Activated CD4-positive, alpha-beta T cell treated with anti-CD3 and anti-CD28 coated beads for 36 hours (primary cell): ENCODE measurements around the gene ZDHHC3. TPM values are rescaled to one million over a fixed set of nuclear protein-coding genes. Genes with fewer than 3 reads are reported as not detected.

ENCODE experiments used
- ATAC-seq: fragments of 200-7000 bp; cut with Tn5 transposase; one replicate; pipeline ENCODE4 v1.10.0; 2021; ENCODE audit warnings: mild to moderate bottlenecking, moderate library complexity
- CTCF ChIA-PET: fragments of 350-600 bp; sonication (Branson Sonifier 250); formaldehyde crosslinking; loops from one replicate; lab custom pipeline; 2021; ENCODE audit warnings: antibody characterized with exemption; lab: Charles Lee
- POLR2A ChIA-PET: fragments of 350-600 bp; sonication (Branson Sonifier 250); formaldehyde crosslinking; loops from one replicate; lab custom pipeline; 2021; ENCODE audit warnings: antibody characterized with exemption, inconsistent platforms; lab: Charles Lee
- DNase-seq: peaks from one replicate; pipeline ENCODE4 v3.0.0-alpha.2; 2020
- H3K27ac Mint-ChIP-seq: one replicate; pipeline ENCODE4 v1.8.0; 2021; ENCODE audit warnings: mixed read lengths
- H3K27me3 Mint-ChIP-seq: one replicate; pipeline ENCODE4 v1.8.0; 2021; ENCODE audit warnings: mixed read lengths
- H3K36me3 Mint-ChIP-seq: one replicate; pipeline ENCODE4 v1.8.0; 2021; ENCODE audit warnings: low read depth, mixed read lengths
- H3K4me1 Mint-ChIP-seq: one replicate; pipeline ENCODE4 v1.8.0; 2021; ENCODE audit warnings: mixed read lengths
- H3K4me3 Mint-ChIP-seq: one replicate; pipeline ENCODE4 v1.8.0; 2021; ENCODE audit warnings: mild to moderate bottlenecking, moderate library complexity, mixed read lengths
- H3K9me3 Mint-ChIP-seq: one replicate; pipeline ENCODE4 v1.8.0; 2021; ENCODE audit warnings: low read depth, mixed read lengths
- intact Hi-C, 2 experiments: fragments of 100-400 bp; cut with DNase I in 1 of 2; cut with micrococcal nuclease in 1 of 2; formaldehyde crosslinking; loops; one replicate each; pipeline versions ENCODE4 v1.14.2 to v1.15.1; 2022 to 2024; cut with DNase I, micrococcal nuclease
- total RNA-seq, 2 experiments: library from RNA; stranded (reverse); gene quantifications; one replicate each; pipeline ENCODE4 v1.2.3, GENCODE V29; 2021

ZDHHC3 gene
- total RNA-seq, 2 experiments from 2014 or later: 31.9 to 32.9 TPM

- ChIA-PET POLR2A (no interaction called here), CTCF (no interaction called here)
- no peaks in the 10 kb centered on the region for H3K4me1 Mint-ChIP-seq
- ATAC-seq (no peak), DNase-seq (no peak)
- no peak overlapping the region for H3K4me3 Mint-ChIP-seq
- intact Hi-C loops: no loop called here
- H3K9me3 Mint-ChIP-seq: no peaks in the 10 kb centered on the region
- peaks cover 13% of the 10 kb centered on the region for H3K27me3 Mint-ChIP-seq
- H3K36me3 Mint-ChIP-seq: no peaks in the 10 kb centered on the region
- no peak overlapping the region for H3K27ac Mint-ChIP-seq
These were observed 85.7 kb downstream of the ZDHHC3 start for GRCh38 chr3:44890258-44890657.

GRCh38 chr3:44887101-44887500, 88.9 kb downstream of the ZDHHC3 start:
- CTCF ChIA-PET: no interaction called here
- Mint-ChIP-seq H3K36me3 (no peaks in the 10 kb centered on the region), H3K9me3 (no peaks in the 10 kb centered on the region), H3K4me1 (no peaks in the 10 kb centered on the region), H3K4me3 (no peak overlapping the region), H3K27ac (no peak overlapping the region), H3K27me3 (peaks cover 14% of the 10 kb centered on the region)
- no peak for DNase-seq
- ATAC-seq: no peak
- intact Hi-C loops: no loop called here
- POLR2A ChIA-PET: no interaction called here

- Mint-ChIP-seq H3K27ac (no peak overlapping the region), H3K4me3 (no peak overlapping the region), H3K4me1 (no peaks in the 10 kb centered on the region), H3K9me3 (no peaks in the 10 kb centered on the region), H3K27me3 (peaks cover 14% of the 10 kb centered on the region), H3K36me3 (no peaks in the 10 kb centered on the region)
- POLR2A ChIA-PET: no interaction called here
- intact Hi-C loops: no loop called here
- DNase-seq (no peak), ATAC-seq (no peak)
- CTCF ChIA-PET: no interaction called here
These were observed 89.4 kb downstream of the ZDHHC3 start for GRCh38 chr3:44886561-44886960.

- DNase-seq (no peak), ATAC-seq (no peak)
- Mint-ChIP-seq H3K9me3 (no peaks in the 10 kb centered on the region), H3K27ac (no peak overlapping the region), H3K4me3 (no peak overlapping the region), H3K4me1 (no peaks in the 10 kb centered on the region), H3K27me3 (peaks cover 14% of the 10 kb centered on the region), H3K36me3 (no peaks in the 10 kb centered on the region)
- intact Hi-C loops: no loop called here
- CTCF ChIA-PET: interaction anchor here (0.9 kb wide), 1 partner anchor 29 kb away, joined by 3 read pairs; no protein-coding TSS in a partner anchor
- POLR2A ChIA-PET: no interaction called here
These were observed 90.4 kb downstream of the ZDHHC3 start for GRCh38 chr3:44885618-44886017.

GRCh38 chr3:44883999-44884431, 92.0 kb downstream of the ZDHHC3 start:
- CTCF ChIA-PET: no interaction called here
- intact Hi-C loops: no loop called here
- Mint-ChIP-seq H3K36me3 (no peaks in the 10 kb centered on the region), H3K9me3 (no peaks in the 10 kb centered on the region), H3K4me1 (no peaks in the 10 kb centered on the region), H3K27me3 (peaks cover 14% of the 10 kb centered on the region), H3K4me3 (no peak overlapping the region), H3K27ac (no peak overlapping the region)
- POLR2A ChIA-PET: no interaction called here
- DNase-seq (no peak), ATAC-seq (no peak)

GRCh38 chr3:44883213-44883955, 92.6 kb downstream of the ZDHHC3 start:
- ATAC-seq: no peak
- Mint-ChIP-seq H3K27me3 (peaks cover 14% of the 10 kb centered on the region), H3K4me1 (no peaks in the 10 kb centered on the region), H3K27ac (no peak overlapping the region), H3K9me3 (no peaks in the 10 kb centered on the region), H3K4me3 (no peak overlapping the region), H3K36me3 (no peaks in the 10 kb centered on the region)
- no peak for DNase-seq
- intact Hi-C loops: no loop called here
- POLR2A ChIA-PET: interaction anchor here (0.6 kb wide), 1 partner anchor 1935 kb away, joined by 3 read pairs; no protein-coding TSS in a partner anchor
- CTCF ChIA-PET: interaction anchor here (0.6 to 0.7 kb wide), 3 partner anchors 26 to 543 kb away, joined by 3 to 4 read pairs (median 3); no protein-coding TSS in a partner anchor

GRCh38 chr3:44880284-44880683, 95.7 kb downstream of the ZDHHC3 start:
- Mint-ChIP-seq H3K4me1 (no peaks in the 10 kb centered on the region), H3K4me3 (no peak overlapping the region), H3K27ac (no peak overlapping the region), H3K9me3 (no peaks in the 10 kb centered on the region), H3K27me3 (peaks cover 4% of the 10 kb centered on the region), H3K36me3 (no peaks in the 10 kb centered on the region)
- ChIA-PET CTCF (no interaction called here), POLR2A (no interaction called here)
- intact Hi-C loops: no loop called here
- ATAC-seq (no peak), DNase-seq (no peak)

GRCh38 chr3:44877333-44877732, 98.6 kb downstream of the ZDHHC3 start:
- ATAC-seq (no peak), DNase-seq (no peak)
- Mint-ChIP-seq H3K36me3 (no peaks in the 10 kb centered on the region), H3K9me3 (no peaks in the 10 kb centered on the region), H3K4me1 (no peaks in the 10 kb centered on the region), H3K27me3 (peaks cover 2% of the 10 kb centered on the region), H3K27ac (no peak overlapping the region), H3K4me3 (no peak overlapping the region)
- ChIA-PET POLR2A (no interaction called here), CTCF (interaction anchor here (1.1 kb wide), 1 partner anchor 30 kb away, joined by 3 read pairs; no protein-coding TSS in a partner anchor)
- intact Hi-C loops: no loop called here

- ChIA-PET CTCF (interaction anchor here (0.7 kb wide), 1 partner anchor 397 kb away, joined by 3 read pairs; no protein-coding TSS in a partner anchor), POLR2A (no interaction called here)
- no peak for DNase-seq
- intact Hi-C loops: no loop called here
- H3K27me3 Mint-ChIP-seq: peaks cover 2% of the 10 kb centered on the region
- no peak overlapping the region for H3K27ac Mint-ChIP-seq
- no peaks in the 10 kb centered on the region for H3K36me3 Mint-ChIP-seq
- H3K4me1 Mint-ChIP-seq: no peaks in the 10 kb centered on the region
- no peak overlapping the region for H3K4me3 Mint-ChIP-seq
- H3K9me3 Mint-ChIP-seq: no peaks in the 10 kb centered on the region
- no peak for ATAC-seq
These were observed 100.4 kb downstream of the ZDHHC3 start for GRCh38 chr3:44875596-44875995.

Other genes starting within 250 kb of the ZDHHC3 start
- 1 to 10 TPM; 1.7 to 2.0 TPM for gene ZNF501, start 246.5 kb downstream of the ZDHHC3 start, total RNA-seq
- gene KIAA1143, start 214.6 kb downstream of the ZDHHC3 start, total RNA-seq: 10 to 100 TPM; 40.2 to 74.1 TPM
- 10 to 100 TPM; 40.1 to 51.7 TPM for gene KIF15, start 214.4 kb downstream of the ZDHHC3 start, total RNA-seq
- 10 to 100 TPM in 1 of 2 experiments, 1 to 10 TPM in 1; 7.6 to 10.9 TPM for gene TMEM42, start 114.3 kb downstream of the ZDHHC3 start, total RNA-seq
- gene TGM4, start 101.6 kb downstream of the ZDHHC3 start, total RNA-seq: not detected
- gene EXOSC7, start 70 bp upstream of the ZDHHC3 start, total RNA-seq: 10 to 100 TPM; 42.7 to 70.7 TPM
- not detected for gene CLEC3B, start 50.1 kb upstream of the ZDHHC3 start, total RNA-seq
- gene CDCP1, start 170.2 kb upstream of the ZDHHC3 start, total RNA-seq: 1 to 10 TPM; 3.7 to 5.8 TPM